OCI-LY1 (cell line): Measurements from ENCODE around the gene SNAPC4.

Experiments used
- CTCF ChIP-seq: fragments of 200-600 bp; sonication (generic), shearing (Covaris generic); IDR thresholded peaks from 2 replicates; pipeline ENCODE4 v1.5.1; 2017; ENCODE audit warnings: mild to moderate bottlenecking, antibody characterized with exemption, low read length, moderate library complexity, mixed read lengths
- EZH2 ChIP-seq: fragments of 200-600 bp; sonication (generic), shearing (Covaris generic); IDR thresholded peaks from 2 replicates; pipeline ENCODE4 v1.8.0; 2017; ENCODE audit warnings: borderline replicate concordance, mixed run types, mild to moderate bottlenecking, antibody characterized with exemption, low read length, moderate library complexity, mixed read lengths

DNA sequence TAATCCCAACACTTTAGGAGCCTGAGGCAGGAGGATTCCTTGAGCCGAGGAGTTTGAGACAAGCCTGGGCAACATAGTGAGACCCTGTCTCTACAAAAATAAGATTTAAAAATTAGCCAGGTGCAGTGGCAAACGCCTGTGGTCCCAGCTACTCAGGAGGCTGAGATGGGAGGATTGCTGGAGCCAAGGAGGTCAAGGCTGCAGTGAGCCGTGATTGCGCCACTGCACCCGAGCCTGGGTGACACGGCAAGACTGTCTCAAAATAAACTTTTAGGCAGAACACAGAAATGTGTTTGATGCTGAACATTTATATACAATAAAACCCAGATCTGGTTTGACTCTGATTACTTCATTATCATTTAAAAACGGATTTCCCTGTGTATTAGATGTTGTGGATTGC lies 5.5 kb upstream of the SNAPC4 start:
- no peak for TF ChIP-seq CTCF
- TF ChIP-seq EZH2, result no peak
